H1 (cell line): ENCODE data around the gene SLC2A5. TPM values are rescaled to one million over a fixed set of nuclear protein-coding genes. Genes with fewer than 3 reads are reported as not detected.

Experiments
- CTCF ChIA-PET: fragments of 300-600 bp; sonication (Branson Sonifier 250); formaldehyde crosslinking; loops from one replicate; lab custom pipeline; 2021; ENCODE audit not compliant: partially characterized antibody; lab: Charles Lee
- POLR2A ChIA-PET: fragments of 300-600 bp; sonication (Branson Sonifier 250); formaldehyde crosslinking; loops from one replicate; lab custom pipeline; 2021; ENCODE audit warnings: inconsistent platforms; ENCODE audit not compliant: partially characterized antibody; lab: Charles Lee
- DNase-seq, 2 experiments: peaks; one replicate each; pipeline versions ENCODE4 v3.0.0 to v3.0.0-alpha.2; 2010 to 2022; ENCODE audit warnings: low spot score in 2 of 2, low read depth in 1 of 2, mixed read lengths in 1 of 2
- FAIRE-seq: peaks from 2 replicates; lab custom pipeline; 2011; peaks lifted over from hg19 to GRCh38; lab: Jason Lieb, UNC
- H2AFZ ChIP-seq: 2 replicates; pipeline ENCODE4 v1.8.1; 2012; ENCODE audit warnings: low read length, inconsistent platforms
- H2AK5ac ChIP-seq: 2 replicates; pipeline ENCODE4 v1.6.1; 2013; ENCODE audit warnings: low read depth, low read length
- H2BK120ac ChIP-seq: replicated peaks from 2 replicates; pipeline ENCODE3; 2013; ENCODE audit warnings: low read depth, low read length, inconsistent platforms
- H2BK12ac ChIP-seq: 2 replicates; pipeline ENCODE4 v1.6.1; 2013; ENCODE audit warnings: low read depth, low read length
- H2BK15ac ChIP-seq: 2 replicates; pipeline ENCODE4 v1.6.1; 2013; ENCODE audit warnings: low read length
- H2BK20ac ChIP-seq: 2 replicates; pipeline ENCODE4 v1.6.1; 2013; ENCODE audit warnings: low read length
- H2BK5ac ChIP-seq: 2 replicates; pipeline ENCODE4 v1.6.1; 2013; ENCODE audit warnings: low read depth, low read length
- H3K14ac ChIP-seq: 2 replicates; pipeline ENCODE4 v1.6.1; 2013; ENCODE audit warnings: inconsistent platforms; ENCODE audit not compliant: insufficient read length
- H3K18ac ChIP-seq: 2 replicates; pipeline ENCODE4 v1.6.1; 2013; ENCODE audit warnings: low read length; ENCODE audit errors: extremely low read depth
- H3K23ac ChIP-seq: 2 replicates; pipeline ENCODE4 v1.6.1; 2013; ENCODE audit warnings: inconsistent platforms; ENCODE audit not compliant: insufficient read length
- H3K23me2 ChIP-seq: 2 replicates; pipeline ENCODE4 v1.6.1; 2013; ENCODE audit warnings: low read depth, low read length
- H3K27ac ChIP-seq: 2 replicates; pipeline ENCODE4 v1.6.1; 2011; ENCODE audit warnings: low read depth, low read length, inconsistent platforms
- H3K27me3 ChIP-seq, 4 experiments: replicated peaks in 1 of 4; 1 replicate in 1 of 4; 2 replicates in 3 of 4; pipeline versions ENCODE4 v1.6.1 to v1.8.1; 2011 to 2013; ENCODE audit warnings: low read length in 3 of 4, mild to moderate bottlenecking in 3 of 4, inconsistent platforms in 2 of 4, mixed read lengths in 2 of 4, moderate library complexity in 1 of 4; ENCODE audit not compliant: control insufficient read depth in 3 of 4, insufficient read depth in 3 of 4; ENCODE audit errors: extremely low read depth in 1 of 4
- H3K36me3 ChIP-seq, 4 experiments: 2 replicates each; pipeline versions ENCODE4 v1.6.1 to v1.8.1; 2011 to 2013; ENCODE audit warnings: mild to moderate bottlenecking in 4 of 4, low read length in 3 of 4, moderate library complexity in 2 of 4, control low read depth in 1 of 4, inconsistent platforms in 1 of 4; ENCODE audit not compliant: insufficient read depth in 4 of 4, control insufficient read depth in 2 of 4
- H3K4ac ChIP-seq: replicated peaks from 2 replicates; pipeline ENCODE3; 2013; ENCODE audit warnings: low read length, low read depth, mixed read lengths, inconsistent platforms; ENCODE audit not compliant: insufficient read length
- H3K4me1 ChIP-seq, 4 experiments: replicated peaks in 1 of 4; 1 replicate in 1 of 4; 2 replicates in 3 of 4; pipeline versions ENCODE4 v1.6.1 to v1.8.1; 2011 to 2013; ENCODE audit warnings: low read length in 3 of 4, inconsistent platforms in 2 of 4, mixed read lengths in 1 of 4; ENCODE audit not compliant: insufficient read depth in 4 of 4, control insufficient read depth in 3 of 4
- H3K4me2 ChIP-seq, 2 experiments: 2 replicates each; pipeline versions ENCODE4 v1.6.1 to v1.8.1; 2011 to 2013; ENCODE audit warnings: low read depth in 2 of 2, low read length in 2 of 2, control low read depth in 1 of 2, inconsistent platforms in 1 of 2, mild to moderate bottlenecking in 1 of 2; ENCODE audit not compliant: insufficient read depth in 1 of 2
- H3K4me3 ChIP-seq, 4 experiments: fragments of 200-600, 300-600 bp in 1 of 4; sonication (generic), shearing (Covaris generic), sonication (Bioruptor Twin) in 1 of 4; 2 replicates each; pipeline versions ENCODE4 v1.5.1 to v1.8.1; 2011 to 2016; ENCODE audit warnings: low read length in 4 of 4, low read depth in 3 of 4, control low read depth in 2 of 4, inconsistent platforms in 2 of 4, mild to moderate bottlenecking in 2 of 4, mixed read lengths in 1 of 4, moderate library complexity in 1 of 4; ENCODE audit not compliant: insufficient read depth in 2 of 4; ENCODE audit errors: extremely low read depth in 1 of 4
- H3K56ac ChIP-seq: replicated peaks from 2 replicates; pipeline ENCODE3; 2013; ENCODE audit warnings: low read depth, mild to moderate bottlenecking, mixed read lengths, low read length, inconsistent platforms; ENCODE audit not compliant: insufficient read length
- H3K79me1 ChIP-seq: 2 replicates; pipeline ENCODE4 v1.6.1; 2013; ENCODE audit warnings: low read depth, low read length, control low read depth
- H3K79me2 ChIP-seq, 2 experiments: 2 replicates each; pipeline versions ENCODE4 v1.6.1 to v1.8.1; 2012 to 2013; ENCODE audit warnings: low read length in 2 of 2, mild to moderate bottlenecking in 2 of 2, inconsistent platforms in 1 of 2; ENCODE audit not compliant: insufficient read depth in 2 of 2, control insufficient read depth in 1 of 2
- H3K9ac ChIP-seq, 4 experiments: replicated peaks in 1 of 4; 1 replicate in 1 of 4; 2 replicates in 3 of 4; pipeline versions ENCODE4 v1.6.1 to v1.8.1; 2011 to 2013; ENCODE audit warnings: low read depth in 3 of 4, low read length in 3 of 4, control low read depth in 2 of 4, mild to moderate bottlenecking in 2 of 4, moderate library complexity in 2 of 4, inconsistent platforms in 1 of 4; ENCODE audit errors: extremely low read depth in 1 of 4
- H3K9me3 ChIP-seq, 2 experiments: 2 replicates each; pipeline versions ENCODE4 v1.6.1 to v1.8.1; 2012 to 2013; ENCODE audit warnings: mild to moderate bottlenecking in 2 of 2, moderate library complexity in 2 of 2, control low read depth in 1 of 2, inconsistent platforms in 1 of 2, low read depth in 1 of 2, low read length in 1 of 2, mixed read lengths in 1 of 2; ENCODE audit not compliant: insufficient read depth in 2 of 2
- H4K20me1 ChIP-seq, 2 experiments: replicated peaks in 1 of 2; 2 replicates each; pipeline versions ENCODE3 to v1.8.1; 2011 to 2013; ENCODE audit warnings: inconsistent platforms in 2 of 2, low read length in 2 of 2, mild to moderate bottlenecking in 1 of 2; ENCODE audit not compliant: insufficient read depth in 2 of 2, control insufficient read depth in 1 of 2
- H4K5ac ChIP-seq: 2 replicates; pipeline ENCODE4 v1.6.1; 2013; ENCODE audit warnings: low read length, low read depth, mixed read lengths, inconsistent platforms; ENCODE audit not compliant: insufficient read length
- H4K8ac ChIP-seq: 2 replicates; pipeline ENCODE4 v1.8.0; 2013; ENCODE audit warnings: mild to moderate bottlenecking, moderate library complexity, low read length, inconsistent platforms; ENCODE audit not compliant: insufficient read depth; ENCODE audit errors: extremely low read depth
- H4K91ac ChIP-seq: replicated peaks from 2 replicates; pipeline ENCODE3; 2013; ENCODE audit warnings: low read length, mixed read lengths, inconsistent platforms; ENCODE audit not compliant: insufficient read length
- BRCA1 ChIP-seq: IDR thresholded peaks from 2 replicates; pipeline ENCODE4 v1.6.1; 2012; ENCODE audit warnings: low read depth, low read length, improper control_type of control experiment
- JUN ChIP-seq: IDR thresholded peaks from 2 replicates; pipeline ENCODE4 v1.6.1; 2011; ENCODE audit warnings: low read depth, mild to moderate bottlenecking, improper control_type of control experiment, low read length
- NRF1 ChIP-seq: IDR thresholded peaks from 2 replicates; pipeline ENCODE4 v1.6.1; 2011; ENCODE audit warnings: mild to moderate bottlenecking, low read depth, low read length, improper control_type of control experiment
- POLR2AphosphoS5 ChIP-seq: IDR thresholded peaks from 2 replicates; pipeline ENCODE4 v1.6.1; 2011; ENCODE audit warnings: low read depth, low read length
- RAD21 ChIP-seq, 2 experiments: IDR thresholded peaks in 1 of 2; conservative IDR thresholded peaks in 1 of 2; 2 replicates each; pipeline ENCODE4 v1.6.1; 2011; ENCODE audit warnings: low read depth in 2 of 2, low read length in 2 of 2, improper control_type of control experiment in 1 of 2, inconsistent platforms in 1 of 2, mild to moderate bottlenecking in 1 of 2, moderate library complexity in 1 of 2
- RNF2 ChIP-seq: fragments of 200-900, 300-1000 bp; sonication (generic); IDR thresholded peaks from 2 replicates; pipeline ENCODE4 v1.7.1; 2016; ENCODE audit warnings: borderline replicate concordance, low read depth, mild to moderate bottlenecking, antibody characterized with exemption, low read length; ENCODE audit not compliant: poor library complexity, severe bottlenecking; ENCODE audit errors: missing control alignments
- SIRT6 ChIP-seq: IDR thresholded peaks from one replicate; pipeline ENCODE4 v1.7.1; 2012; ENCODE audit warnings: low read length, inconsistent platforms
- SP4 ChIP-seq: IDR thresholded peaks from 2 replicates; pipeline ENCODE4 v1.6.1; 2012; ENCODE audit warnings: low read length, inconsistent platforms
- ZNF274 ChIP-seq: IDR thresholded peaks from 2 replicates; pipeline ENCODE4 v1.7.0; 2012; ENCODE audit warnings: low read length, borderline replicate concordance; ENCODE audit errors: extremely low read depth
- WGBS, 2 experiments: shearing (Covaris generic) in 1 of 2; methylation state at CpG; one replicate each; pipeline versions ENCODE4 v1.1.6 to v1.1.7; 2013 to 2015; ENCODE audit warnings: low lambda C conversion rate in 2 of 2, mixed read lengths in 2 of 2, inconsistent platforms in 1 of 2, low coverage in 1 of 2, missing lambda C conversion rate in 1 of 2; ENCODE audit not compliant: insufficient replicate concordance in 2 of 2, insufficient coverage in 1 of 2, insufficient read length in 1 of 2; ENCODE audit errors: extremely low coverage in 1 of 2, missing lambda C conversion rate in 1 of 2; 5-methylcytosine and 5-hydroxymethylcytosine counted together
- polyA plus RNA-seq, 7 experiments: library from polyadenylated mRNA; depleted of rRNA in 3 of 7; stranded (reverse) in 5 of 7; unstranded in 2 of 7; fragments of >200 nt in 5 of 7; fragments of 200-250 nt in 2 of 7; gene quantifications; 1 replicate in 5 of 7; 2 replicates in 1 of 7; 4 replicates in 1 of 7; pipeline versions ENCODE4 v1.2.1 to v1.2.3, GENCODE V29; 2011 to 2013; ENCODE audit warnings: missing spikeins in 2 of 7, mixed read lengths in 2 of 7
- total RNA-seq: library from RNA; stranded (reverse); fragmentation: NEBNext Ultra II Directional; extraction: Animal tissue kit (Norgen Biotek cat#: 25700); gene quantifications from 2 replicates; pipeline ENCODE4 v1.2.1, GENCODE V29; 2021
- TF ChIP-seq, protein P1 (sequence below): IDR thresholded peaks from 2 replicates; pipeline ENCODE4 v1.6.1; 2011; ENCODE audit warnings: low read depth, mild to moderate bottlenecking, low read length; ENCODE audit not compliant: insufficient read depth

SLC2A5 gene
- total and polyA plus RNA-seq, 2 of the 8 experiments (the other 6 are each of a cell fraction or from before 2014, with no cell fraction given) = 0.12 TPM; not detected in 1

- DNase-seq (no peak), FAIRE-seq (no peak)
- no peaks in the 10 kb centered on the region for H4K20me1 ChIP-seq
- POLR2A ChIA-PET = no interaction called here
- H2BK15ac ChIP-seq = no peak overlapping the region
- no peaks in the 10 kb centered on the region for H3K27me3 ChIP-seq
- H2BK20ac ChIP-seq = no peak overlapping the region
- CTCF ChIA-PET = interaction anchor here (1.4 to 3.6 kb wide), 2 partner anchors 16 to 76 kb away, joined by 3 to 12 read pairs; no protein-coding TSS in a partner anchor
- no peak overlapping the region for H3K27ac ChIP-seq
- no peak overlapping the region for H3K4me2 ChIP-seq
- no peaks in the 10 kb centered on the region for H3K36me3 ChIP-seq
- H2BK12ac ChIP-seq = no peak overlapping the region
- WGBS, 2 experiments = 89% methylated on average over 20 of the region's 20 CpGs; no CpG with 5 or more reads in 1 of the 2 experiments
- H3K79me1 ChIP-seq = no peaks in the 10 kb centered on the region; the same call in 1 of the 2 replicates
- H2AFZ ChIP-seq = no peak overlapping the region
- H3K4me3 ChIP-seq = no peak overlapping the region
- H3K9ac ChIP-seq = no peak overlapping the region
- H3K18ac ChIP-seq = no peak overlapping the region
- no peak overlapping the region for H3K56ac ChIP-seq
- H4K8ac ChIP-seq = peak overlapping the region; percentile 72; the same call in 1 of the 2 replicates
- H3K9me3 ChIP-seq = no peaks in the 10 kb centered on the region
- no peak overlapping the region for H3K23ac ChIP-seq
- no peaks in the 10 kb centered on the region for H3K79me2 ChIP-seq
- no peak overlapping the region for H2AK5ac ChIP-seq
- no peaks in the 10 kb centered on the region for H3K23me2 ChIP-seq
- TF ChIP-seq SP4 (no peak), JUN (no peak), BRCA1 (no peak), POLR2AphosphoS5 (no peak), RNF2 (no peak), SIRT6 (no peak), RAD21 (IDR thresholded peaks at IDR 0.05 in 1 of 2, conservative IDR thresholded peaks at IDR 0.05 in 1 of 2; ENCODE audit: low read depth in 2 of 2, low read length in 2 of 2) (no peak), ZNF274 (no peak), NRF1 (no peak)
- TF ChIP-seq, protein P1, sequence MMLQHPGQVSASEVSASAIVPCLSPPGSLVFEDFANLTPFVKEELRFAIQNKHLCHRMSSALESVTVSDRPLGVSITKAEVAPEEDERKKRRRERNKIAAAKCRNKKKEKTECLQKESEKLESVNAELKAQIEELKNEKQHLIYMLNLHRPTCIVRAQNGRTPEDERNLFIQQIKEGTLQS = no peak
- no peak overlapping the region for H4K91ac ChIP-seq
- H2BK120ac ChIP-seq = no peak overlapping the region
- H4K5ac ChIP-seq = no peak overlapping the region
- no peak overlapping the region for H3K14ac ChIP-seq
- H3K4ac ChIP-seq = no peak overlapping the region
- H2BK5ac ChIP-seq = no peak overlapping the region
- no peaks in the 10 kb centered on the region for H3K4me1 ChIP-seq
Observed at GRCh38 chr1:9024837-9025236, 44.6 kb downstream of the SLC2A5 start.
